BE2C (cell line): ENCODE results near the gene A1BG.
A peak's percentile ranks its signal among the peaks of the same experiment; 100 is the strongest.

Source experiments
- DNase-seq: peaks from one replicate; pipeline ENCODE4 v3.0.0-alpha.2; 2020
- H3K27me3 ChIP-seq: fragments of 250-450 bp; sonication (Bioruptor Pico); 2 replicates; pipeline ENCODE4 v1.5.1; 2020; ENCODE audit warnings: mild to moderate bottlenecking
- H3K36me3 ChIP-seq: fragments of 250-450 bp; sonication (Bioruptor Pico); 2 replicates; pipeline ENCODE4 v1.5.1; 2020; ENCODE audit warnings: mild to moderate bottlenecking
- H3K4me1 ChIP-seq: fragments of 250-450 bp; sonication (Bioruptor Pico); 2 replicates; pipeline ENCODE4 v1.5.1; 2020
- H3K4me3 ChIP-seq: 2 replicates; pipeline ENCODE4 v1.5.1; 2011; ENCODE audit warnings: low read depth, low read length
- H3K9me3 ChIP-seq: fragments of 250-450 bp; sonication (Bioruptor Pico); 2 replicates; pipeline ENCODE4 v1.5.1; 2020
- CTCF ChIP-seq: IDR thresholded peaks from 2 replicates; pipeline ENCODE4 v1.5.1; 2012; ENCODE audit warnings: mild to moderate bottlenecking, low read depth, low read length

The A1BG gene

GRCh38 chr19:58325311-58326022, 27.8 kb downstream of the A1BG start:
- H3K4me1 ChIP-seq, result no peaks in the 10 kb centered on the region; the same call in 1 of the 2 replicates
- no peak for TF ChIP-seq CTCF
- no peak for DNase-seq
- no peaks in the 10 kb centered on the region for H3K27me3 ChIP-seq
- peak overlapping the region; percentile 93 for H3K4me3 ChIP-seq
- H3K36me3 ChIP-seq, result peaks cover 3% of the 10 kb centered on the region; the same call in 1 of the 2 replicates
- no peaks in the 10 kb centered on the region for H3K9me3 ChIP-seq

GRCh38 chr19:58319241-58319640, 34.1 kb downstream of the A1BG start:
- DNase-seq, result no peak
- no peaks in the 10 kb centered on the region for H3K4me1 ChIP-seq
- no peak for TF ChIP-seq CTCF

GRCh38 chr19:58318297-58318696, 35.0 kb downstream of the A1BG start:
- no peaks in the 10 kb centered on the region for H3K9me3 ChIP-seq
- DNase-seq, result no peak
- H3K4me3 ChIP-seq, result no peak overlapping the region
- peaks cover 33% of the 10 kb centered on the region for H3K36me3 ChIP-seq
- no peak for TF ChIP-seq CTCF
- H3K4me1 ChIP-seq, result no peaks in the 10 kb centered on the region
- H3K27me3 ChIP-seq, result no peaks in the 10 kb centered on the region

More at GRCh38 chr19:58319241-58319640, 34.1 kb downstream of the A1BG start:
- Histone ChIP-seq H3K4me3 (no peak overlapping the region), H3K27me3 (no peaks in the 10 kb centered on the region), H3K36me3 (peaks cover 24% of the 10 kb centered on the region), H3K9me3 (no peaks in the 10 kb centered on the region)

- H3K4me3 ChIP-seq, result no peak overlapping the region
- H3K4me1 ChIP-seq, result no peaks in the 10 kb centered on the region
- H3K27me3 ChIP-seq, result no peaks in the 10 kb centered on the region
- no peak for DNase-seq
- no peak for TF ChIP-seq CTCF
- peaks cover 41% of the 10 kb centered on the region for H3K36me3 ChIP-seq
- no peaks in the 10 kb centered on the region for H3K9me3 ChIP-seq
Measured at GRCh38 chr19:58317476-58318072, 35.7 kb downstream of the A1BG start.

- no peak overlapping the region for H3K4me3 ChIP-seq
Measured at GRCh38 chr19:58315580-58315979, 37.7 kb downstream of the A1BG start.

More at GRCh38 chr19:58315580-58315979, 37.7 kb downstream of the A1BG start:
- no peak for DNase-seq
- H3K4me1 ChIP-seq, result no peaks in the 10 kb centered on the region
- peaks cover 53% of the 10 kb centered on the region for H3K36me3 ChIP-seq
- H3K27me3 ChIP-seq, result no peaks in the 10 kb centered on the region
- no peak for TF ChIP-seq CTCF
- H3K9me3 ChIP-seq, result no peaks in the 10 kb centered on the region
